ENCODE measurements around the gene UBFD1.
"Not testable (repeated sequence)": the region's sequence is repeated elsewhere in the genome, so short reads cannot be mapped to it uniquely, and the experiment has no call there.

The UBFD1 gene

GRCh38 chr16:23556881-23557778 is at the start of gene UBFD1, which contains the start of gene EARS2:
TSS of gene UBFD1 (plus strand) at chr16:23557727. CDS start at chr16:23557743, 16 bp downstream.
TSS of gene EARS2 (minus strand) at chr16:23557350. CDS start at chr16:23557343, 7 bp downstream.
- peak; percentile 98 to 99 for DNase-seq

GRCh38 chr16:23508589-23509440 is 48.7 kb upstream of the UBFD1 start:
- no peak for DNase-seq

- DNase-seq: no peak
Measured at GRCh38 chr16:23509441-23509754, 48.1 kb upstream of the UBFD1 start.

GRCh38 chr16:23509782-23510163 is 47.8 kb upstream of the UBFD1 start:
- no peak for DNase-seq

- DNase-seq: peak; percentile 34 to 75
Measured at GRCh38 chr16:23510164-23510914, 47.2 kb upstream of the UBFD1 start, which contains the start of gene GGA2. TSS of gene GGA2 (minus strand) at chr16:23510494. CDS start at chr16:23510411, 83 bp downstream.

- DNase-seq: not testable (repeated sequence)
Measured at GRCh38 chr16:23510915-23511270, 46.6 kb upstream of the UBFD1 start.

- no peak for DNase-seq
Measured at GRCh38 chr16:23511731-23512130, 45.8 kb upstream of the UBFD1 start.

GRCh38 chr16:23512168-23512695 is 45.3 kb upstream of the UBFD1 start:
- DNase-seq: no peak

GRCh38 chr16:23514381-23515152 is 43.0 kb upstream of the UBFD1 start:
- DNase-seq: no peak

- no peak for DNase-seq
Measured at GRCh38 chr16:23515881-23516280, 41.6 kb upstream of the UBFD1 start.

GRCh38 chr16:23516366-23517137 is 41.0 kb upstream of the UBFD1 start:
- no peak for DNase-seq

- no peak for DNase-seq
Measured at GRCh38 chr16:23518435-23518891, 39.1 kb upstream of the UBFD1 start.

GRCh38 chr16:23519282-23519681 is 38.2 kb upstream of the UBFD1 start:
- DNase-seq: no peak

GRCh38 chr16:23520500-23520899 is 37.0 kb upstream of the UBFD1 start:
- DNase-seq: no peak

- DNase-seq: no peak
Measured at GRCh38 chr16:23521037-23521743, 36.3 kb upstream of the UBFD1 start.

GRCh38 chr16:23521965-23522364 is 35.6 kb upstream of the UBFD1 start:
- DNase-seq: no peak

- DNase-seq: no peak
Measured at GRCh38 chr16:23523321-23523720, 34.2 kb upstream of the UBFD1 start.

GRCh38 chr16:23523876-23524385 is 33.6 kb upstream of the UBFD1 start:
- no peak for DNase-seq

GRCh38 chr16:23524886-23525285 is 32.6 kb upstream of the UBFD1 start:
- DNase-seq: no peak
